Osteocyte (in vitro differentiated cells): ENCODE data around the gene HS2ST1. TPM values are rescaled to one million over a fixed set of nuclear protein-coding genes. Genes with fewer than 3 reads are reported as not detected.

Experiments used
- DNase-seq: peaks from one replicate; pipeline ENCODE4 v3.0.0; 2021; ENCODE audit warnings: mixed read lengths; ENCODE audit not compliant: unreplicated experiment; ENCODE audit errors: extremely low spot score
- H3K27ac Mint-ChIP-seq: one replicate; pipeline ENCODE4 v1.8.0; 2021; ENCODE audit warnings: mild to moderate bottlenecking, mixed read lengths; ENCODE audit not compliant: unreplicated experiment
- H3K27me3 Mint-ChIP-seq: one replicate; pipeline ENCODE4 v1.8.0; 2021; ENCODE audit warnings: mixed read lengths; ENCODE audit not compliant: unreplicated experiment
- H3K36me3 Mint-ChIP-seq: one replicate; pipeline ENCODE4 v1.8.0; 2021; ENCODE audit warnings: mixed read lengths; ENCODE audit not compliant: unreplicated experiment
- H3K4me1 Mint-ChIP-seq: one replicate; pipeline ENCODE4 v1.8.0; 2021; ENCODE audit warnings: mixed read lengths; ENCODE audit not compliant: unreplicated experiment
- H3K4me3 Mint-ChIP-seq: one replicate; pipeline ENCODE4 v1.8.0; 2021; ENCODE audit warnings: mild to moderate bottlenecking, moderate library complexity, mixed read lengths; ENCODE audit not compliant: unreplicated experiment
- H3K9me3 Mint-ChIP-seq: one replicate; pipeline ENCODE4 v1.8.0; 2021; ENCODE audit warnings: mixed read lengths; ENCODE audit not compliant: unreplicated experiment
- CTCF ChIP-seq: fragments of 200-600 bp; sonication (generic); IDR thresholded peaks from 2 replicates; pipeline ENCODE4 v1.5.0; 2021; ENCODE audit warnings: antibody characterized with exemption, mild to moderate bottlenecking, moderate library complexity
- total RNA-seq: library from RNA; stranded (reverse); gene quantifications from 2 replicates; pipeline ENCODE4 v1.2.1, GENCODE V29; 2021

Gene HS2ST1
- total RNA-seq, 1 donor from 2014 or later: 26.8 TPM

- DNase-seq: no peak
- no peaks in the 10 kb centered on the region for H3K27me3 Mint-ChIP-seq
- no peak for TF ChIP-seq CTCF
- no peak overlapping the region for H3K4me3 Mint-ChIP-seq
- H3K9me3 Mint-ChIP-seq: no peaks in the 10 kb centered on the region
- no peak overlapping the region for H3K27ac Mint-ChIP-seq
- H3K4me1 Mint-ChIP-seq: peaks cover 7% of the 10 kb centered on the region
- H3K36me3 Mint-ChIP-seq: no peaks in the 10 kb centered on the region
Observed at GRCh38 chr1:86938450-86938849, 24.0 kb downstream of the HS2ST1 start.

- no peak overlapping the region for H3K4me3 Mint-ChIP-seq
- TF ChIP-seq CTCF: no peak
- H3K36me3 Mint-ChIP-seq: no peaks in the 10 kb centered on the region
- H3K4me1 Mint-ChIP-seq: peaks cover 7% of the 10 kb centered on the region
- no peaks in the 10 kb centered on the region for H3K27me3 Mint-ChIP-seq
- no peak for DNase-seq
- H3K9me3 Mint-ChIP-seq: no peaks in the 10 kb centered on the region
- H3K27ac Mint-ChIP-seq: no peak overlapping the region
Observed at GRCh38 chr1:86938855-86939254, 24.4 kb downstream of the HS2ST1 start.

- no peaks in the 10 kb centered on the region for H3K9me3 Mint-ChIP-seq
- TF ChIP-seq CTCF: no peak
- peaks cover 2% of the 10 kb centered on the region for H3K4me1 Mint-ChIP-seq
- H3K4me3 Mint-ChIP-seq: no peak overlapping the region
- H3K27me3 Mint-ChIP-seq: no peaks in the 10 kb centered on the region
- DNase-seq: no peak
- no peaks in the 10 kb centered on the region for H3K36me3 Mint-ChIP-seq
- no peak overlapping the region for H3K27ac Mint-ChIP-seq
Observed at GRCh38 chr1:86939406-86939805, 25.0 kb downstream of the HS2ST1 start.

- peaks cover 2% of the 10 kb centered on the region for H3K4me1 Mint-ChIP-seq
- DNase-seq: no peak
- no peaks in the 10 kb centered on the region for H3K27me3 Mint-ChIP-seq
- no peaks in the 10 kb centered on the region for H3K9me3 Mint-ChIP-seq
- H3K4me3 Mint-ChIP-seq: no peak overlapping the region
- no peaks in the 10 kb centered on the region for H3K36me3 Mint-ChIP-seq
- no peak overlapping the region for H3K27ac Mint-ChIP-seq
- TF ChIP-seq CTCF: no peak
Observed at GRCh38 chr1:86940599-86940998, 26.2 kb downstream of the HS2ST1 start.

GRCh38 chr1:86942042-86942441, 27.6 kb downstream of the HS2ST1 start:
- no peak for DNase-seq
- Mint-ChIP-seq H3K4me3 (no peak overlapping the region), H3K9me3 (no peaks in the 10 kb centered on the region), H3K27ac (no peak overlapping the region), H3K36me3 (no peaks in the 10 kb centered on the region), H3K4me1 (peaks cover 2% of the 10 kb centered on the region), H3K27me3 (no peaks in the 10 kb centered on the region)
- TF ChIP-seq CTCF: no peak
